Fibroblast of the aortic adventitia (primary cell): ENCODE measurements around the gene DDA1. TPM values are rescaled to one million over a fixed set of nuclear protein-coding genes. Genes with fewer than 3 reads are reported as not detected.
A peak's percentile ranks its signal among the peaks of the same experiment; 100 is the strongest.

ENCODE experiments used
- DNase-seq: peaks from one replicate; pipeline ENCODE4 v3.0.0-alpha.2; 2010; ENCODE audit warnings: low read depth
- H3K4me3 ChIP-seq: 2 replicates; pipeline ENCODE4 v1.5.1; 2011; ENCODE audit warnings: low read depth, mild to moderate bottlenecking, control low read depth, low read length, moderate library complexity
- CTCF ChIP-seq: IDR thresholded peaks from 2 replicates; pipeline ENCODE4 v1.5.1; 2011; ENCODE audit warnings: mild to moderate bottlenecking, low read length, control low read depth, inconsistent platforms; ENCODE audit not compliant: insufficient read depth
- total RNA-seq: library from RNA; depleted of rRNA; stranded (reverse); fragments of >200 nt; gene quantifications from 2 replicates; pipeline ENCODE4 v1.2.3, GENCODE V29; 2012; ENCODE audit warnings: low replicate concordance

DDA1 gene
- total RNA-seq, 1 donor, result 20.2 TPM

- DNase-seq, result no peak
- no peak overlapping the region for H3K4me3 ChIP-seq
- TF ChIP-seq CTCF, result no peak
Observed at GRCh38 chr19:17323300-17323963, 14.1 kb downstream of the DDA1 start.

- no peak for DNase-seq
- TF ChIP-seq CTCF, result no peak
- no peak overlapping the region for H3K4me3 ChIP-seq
Observed at GRCh38 chr19:17323964-17324332, 14.6 kb downstream of the DDA1 start.

- H3K4me3 ChIP-seq, result no peak overlapping the region
- no peak for TF ChIP-seq CTCF
- DNase-seq, result no peak
Observed at GRCh38 chr19:17324357-17325114, 15.2 kb downstream of the DDA1 start.

- DNase-seq, result no peak
- H3K4me3 ChIP-seq, result no peak overlapping the region
- no peak for TF ChIP-seq CTCF
Observed at GRCh38 chr19:17325133-17325532, 15.8 kb downstream of the DDA1 start.

- no peak overlapping the region for H3K4me3 ChIP-seq
- no peak for TF ChIP-seq CTCF
Observed at GRCh38 chr19:17325881-17326594, 16.7 kb downstream of the DDA1 start.

GRCh38 chr19:17326595-17326966 is 17.2 kb downstream of the DDA1 start:
- no peak for DNase-seq
- no peak overlapping the region for H3K4me3 ChIP-seq
- no peak for TF ChIP-seq CTCF

More at GRCh38 chr19:17325881-17326594, 16.7 kb downstream of the DDA1 start:
- peak; percentile 75 for DNase-seq
